ENCODE data around the gene EVX1.

Gene EVX1

GRCh38 chr7:27235387-27236311 is 7.0 kb upstream of the EVX1 start:
- no peak for DNase-seq (ENCODE audit: low read depth)

- no peak for DNase-seq (ENCODE audit: low read depth)
These were observed 4.8 kb upstream of the EVX1 start for GRCh38 chr7:27237735-27238334.

GRCh38 chr7:27238979-27239386 is 3.6 kb upstream of the EVX1 start:
- DNase-seq (ENCODE audit: low read depth) = no peak

- no peak for DNase-seq (ENCODE audit: low read depth)
These were observed 3.1 kb upstream of the EVX1 start for GRCh38 chr7:27239387-27240014.

GRCh38 chr7:27240015-27240731 is 2.4 kb upstream of the EVX1 start:
- no peak for DNase-seq (ENCODE audit: low read depth)

GRCh38 chr7:27241189-27242056 is 1.2 kb upstream of the EVX1 start:
- DNase-seq (ENCODE audit: low read depth) = no peak

- no peak for DNase-seq (ENCODE audit: low read depth)
These were observed 448 bp upstream of the EVX1 start for GRCh38 chr7:27242154-27242553.

- DNase-seq (ENCODE audit: low read depth) = no peak
These were observed 950 bp downstream of the EVX1 start for GRCh38 chr7:27243340-27244163.

GRCh38 chr7:27244488-27245123 is 2.0 kb downstream of the EVX1 start:
- DNase-seq (ENCODE audit: low read depth) = no peak

GRCh38 chr7:27245124-27245797 is 2.7 kb downstream of the EVX1 start:
- no peak for DNase-seq (ENCODE audit: low read depth)

- no peak for DNase-seq (ENCODE audit: low read depth)
These were observed 3.4 kb downstream of the EVX1 start for GRCh38 chr7:27245798-27246691.

GRCh38 chr7:27247000-27247399 is 4.4 kb downstream of the EVX1 start:
- no peak for DNase-seq (ENCODE audit: low read depth)

GRCh38 chr7:27247452-27248426 is 5.1 kb downstream of the EVX1 start:
- no peak for DNase-seq (ENCODE audit: low read depth)

GRCh38 chr7:27248427-27248806 is 5.8 kb downstream of the EVX1 start:
- DNase-seq (ENCODE audit: low read depth) = no peak

- DNase-seq (ENCODE audit: low read depth) = no peak
These were observed 6.5 kb downstream of the EVX1 start for GRCh38 chr7:27248911-27249723.
